Measurements from ENCODE around the gene KNCN.

KNCN gene

DNA sequence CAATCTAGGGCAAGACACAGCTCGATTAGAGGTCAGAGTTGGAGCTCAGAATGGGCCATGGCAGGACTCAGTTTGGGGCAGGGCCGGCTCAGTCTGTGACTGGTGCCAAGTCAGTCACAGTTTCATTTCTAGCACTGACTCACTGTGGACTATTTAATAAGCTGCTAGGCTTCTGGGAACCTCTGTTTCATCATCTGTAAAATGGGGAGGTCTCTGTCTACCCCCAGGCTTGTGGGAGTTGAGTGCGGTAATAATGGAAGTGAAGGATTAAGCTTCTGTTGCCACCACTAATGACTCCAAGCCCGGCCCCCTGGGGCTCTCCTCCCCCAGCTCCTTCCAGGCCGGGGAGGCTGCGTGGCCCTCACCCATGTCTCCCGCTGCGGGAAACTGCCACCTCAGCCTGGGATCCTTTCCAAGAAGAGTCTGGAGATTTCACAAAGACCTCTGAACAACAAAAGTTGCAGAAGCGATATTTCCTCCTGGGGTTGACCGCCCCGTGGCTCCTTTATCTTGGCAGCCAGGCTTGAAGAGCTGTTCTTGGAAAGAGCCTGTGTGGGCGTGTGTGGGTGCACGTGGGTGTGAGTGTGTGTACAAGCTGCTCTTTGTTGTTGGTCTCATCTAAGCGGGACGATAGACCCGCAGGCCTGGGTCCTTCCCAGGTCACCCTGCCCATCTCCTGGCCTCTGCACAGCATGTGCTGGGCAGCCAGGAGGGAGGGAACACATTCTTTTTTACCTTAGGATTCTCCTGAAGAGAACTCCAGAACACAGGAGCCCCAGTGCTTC, 29.1 kb downstream of the KNCN start:
- DNase-seq: peak; percentile 28 to 33

DNA sequence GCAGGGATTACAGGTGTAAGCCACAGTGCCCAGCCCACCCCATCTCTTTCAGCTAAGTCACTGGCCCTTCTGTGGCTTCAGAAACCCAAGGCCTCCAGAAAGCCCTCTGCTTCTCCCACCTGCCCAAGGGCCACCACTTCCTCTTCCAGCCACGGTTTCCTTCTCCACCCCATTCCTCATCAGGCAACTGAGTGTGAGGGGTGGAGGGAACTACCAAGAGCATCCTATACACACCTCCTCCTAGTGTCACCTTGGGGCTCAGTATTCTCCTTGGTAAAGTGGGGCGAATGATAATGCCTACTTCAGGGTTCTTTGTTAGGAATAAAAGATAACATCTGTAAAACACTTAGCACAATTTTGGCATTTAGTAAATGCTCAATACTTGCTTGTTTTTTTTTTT, 30.0 kb downstream of the KNCN start:
- DNase-seq: no peak

DNA sequence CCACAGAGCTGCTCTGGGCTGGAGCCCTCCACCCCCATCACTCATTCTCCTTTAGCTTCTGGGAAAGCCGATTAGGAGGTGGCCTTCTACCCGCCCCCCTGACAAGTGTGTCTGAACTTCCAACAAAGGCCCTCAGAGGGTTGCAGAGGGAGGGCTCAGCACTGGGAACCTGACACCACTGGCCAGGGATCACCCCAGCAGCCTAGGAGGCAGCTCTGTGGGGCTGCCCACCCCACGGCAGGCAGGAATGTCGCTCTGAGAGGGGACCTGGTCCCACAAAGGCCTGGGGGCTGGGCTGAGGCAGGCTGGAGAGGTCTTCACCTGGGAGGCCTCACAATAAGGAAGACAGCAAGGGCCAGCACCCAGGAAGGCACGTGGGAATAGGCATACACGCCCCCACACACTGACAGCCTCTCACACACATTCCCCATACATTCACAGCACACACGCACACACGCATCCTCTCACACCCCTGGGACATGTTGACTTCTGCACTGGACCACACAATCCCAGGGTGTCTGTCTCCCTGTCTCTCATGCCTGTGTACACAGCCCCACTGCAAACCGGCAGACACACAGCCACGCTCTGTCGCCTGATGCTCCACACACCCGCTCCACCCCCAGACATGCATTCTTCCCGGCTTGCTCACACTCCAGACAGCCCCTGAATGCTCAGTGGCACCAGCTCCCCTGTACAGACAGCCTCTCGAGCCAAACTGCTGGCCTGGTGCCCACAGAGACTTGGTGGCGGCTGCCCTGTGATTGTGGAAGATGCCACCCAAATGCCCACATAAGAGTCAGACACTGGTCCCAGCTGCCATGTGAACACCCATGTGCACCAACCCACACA, 31.2 kb downstream of the KNCN start:
- DNase-seq: no peak

DNA sequence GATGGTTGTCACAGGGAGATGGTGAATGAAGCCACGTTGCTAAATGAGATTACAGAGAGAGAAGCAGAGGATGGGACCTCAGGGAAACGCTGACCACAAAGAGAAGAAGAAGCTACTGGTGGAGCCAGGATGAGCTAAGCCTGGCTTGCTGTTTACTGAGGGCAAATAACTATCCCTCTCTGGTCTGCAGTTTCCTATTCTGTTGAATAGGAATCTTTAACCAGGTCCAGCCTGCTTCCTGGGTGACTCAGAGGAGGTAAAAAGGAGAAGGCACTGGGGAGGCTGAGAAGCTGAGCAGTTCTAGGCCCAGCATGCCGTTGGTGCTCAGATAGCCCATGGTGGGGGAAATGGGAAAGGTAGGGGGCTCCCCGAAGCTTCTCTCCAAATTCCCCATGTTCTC, 32.2 kb downstream of the KNCN start:
- no peak for DNase-seq

DNA sequence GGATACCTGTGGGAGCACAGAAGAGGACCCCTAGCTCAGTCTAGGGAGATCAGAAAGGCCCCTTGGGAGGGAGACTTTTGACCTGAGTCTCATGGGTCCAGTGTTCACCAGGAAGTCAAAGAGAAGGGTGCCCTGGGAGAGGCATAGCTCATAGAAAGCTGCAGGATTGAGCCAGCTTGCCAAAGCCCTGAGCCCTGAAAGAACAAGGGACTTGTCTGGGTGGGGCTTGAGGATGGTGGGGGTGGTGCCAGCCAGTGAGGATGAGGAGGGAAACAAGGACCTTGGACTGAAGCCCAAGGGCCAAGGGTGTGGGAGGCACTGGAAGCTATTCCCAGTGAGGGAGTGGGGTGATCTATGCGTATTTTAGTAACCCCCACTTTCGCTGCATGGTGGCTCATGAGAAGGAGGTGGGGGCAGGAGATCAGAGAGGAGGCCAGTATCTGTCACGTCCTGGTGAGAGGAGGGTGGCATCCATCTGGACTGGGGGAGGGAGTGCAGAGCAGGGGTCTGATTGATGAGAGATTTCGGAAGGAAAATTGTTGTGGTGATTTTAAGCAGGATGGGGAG, 33.4 kb downstream of the KNCN start:
- no peak for DNase-seq

DNA sequence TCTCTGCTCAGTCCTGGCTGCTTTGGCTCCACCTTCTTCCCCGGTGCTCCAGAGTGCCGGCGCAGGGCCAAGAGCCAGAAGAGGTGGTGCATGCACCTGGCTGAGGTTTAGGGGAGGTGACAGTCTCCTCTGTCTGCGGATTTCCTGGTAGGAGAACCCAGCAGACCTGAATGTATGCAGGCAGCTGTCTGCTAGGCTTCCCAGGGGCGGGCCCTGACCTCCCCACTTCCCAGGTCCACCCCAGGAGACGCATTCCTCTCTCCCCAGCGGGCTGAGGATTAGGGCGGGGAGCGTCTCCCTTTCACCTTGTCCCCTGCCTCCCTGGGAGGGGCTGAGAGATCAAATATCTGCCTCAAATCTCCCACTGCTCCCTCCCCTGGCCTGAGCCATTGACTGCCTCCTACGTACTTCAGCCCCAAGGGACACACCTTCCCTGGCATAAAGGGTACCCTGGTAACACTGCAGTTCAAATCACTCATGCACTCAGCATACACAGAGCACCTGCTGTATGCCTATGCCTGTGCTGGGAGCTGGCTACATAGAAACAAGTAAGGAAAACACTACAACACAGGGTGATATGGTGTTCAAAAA, 34.3 kb downstream of the KNCN start:
- no peak for DNase-seq

DNA sequence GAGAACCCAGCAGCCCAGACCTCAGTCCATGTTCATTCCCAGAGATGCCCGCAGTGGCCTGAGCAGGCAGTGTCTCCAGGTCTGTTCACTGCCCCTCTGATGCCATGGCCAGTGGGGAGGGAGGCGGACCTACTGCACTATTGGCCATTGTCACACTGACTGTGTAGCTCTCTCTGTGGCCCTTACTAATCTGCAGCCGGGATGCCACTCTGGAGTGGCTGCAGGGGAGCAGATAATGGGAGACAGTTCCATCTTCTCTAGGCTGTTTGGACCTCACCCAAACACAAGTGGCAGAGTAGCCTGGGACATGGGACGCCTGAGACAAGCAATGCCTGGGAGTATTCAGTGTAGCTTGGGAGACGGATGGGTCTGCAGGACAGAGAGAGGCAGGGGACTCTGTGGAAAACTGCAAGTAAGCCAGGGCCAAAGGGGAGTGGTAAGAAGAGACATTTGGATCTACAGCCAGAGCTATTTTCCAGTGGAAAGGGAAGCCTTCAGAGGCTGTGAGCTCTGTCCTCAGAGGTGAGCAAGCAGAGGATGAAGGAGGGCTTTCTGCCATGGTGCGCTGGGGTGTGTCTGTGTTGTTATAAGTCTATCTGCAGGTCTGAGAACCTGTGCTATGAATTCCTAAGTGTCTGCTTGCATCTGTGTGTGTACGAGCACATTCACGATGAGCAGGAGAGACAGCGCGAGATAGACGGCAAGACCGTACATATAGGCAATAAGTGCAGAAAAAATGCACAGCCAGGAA, 35.1 kb downstream of the KNCN start:
- no peak for DNase-seq

DNA sequence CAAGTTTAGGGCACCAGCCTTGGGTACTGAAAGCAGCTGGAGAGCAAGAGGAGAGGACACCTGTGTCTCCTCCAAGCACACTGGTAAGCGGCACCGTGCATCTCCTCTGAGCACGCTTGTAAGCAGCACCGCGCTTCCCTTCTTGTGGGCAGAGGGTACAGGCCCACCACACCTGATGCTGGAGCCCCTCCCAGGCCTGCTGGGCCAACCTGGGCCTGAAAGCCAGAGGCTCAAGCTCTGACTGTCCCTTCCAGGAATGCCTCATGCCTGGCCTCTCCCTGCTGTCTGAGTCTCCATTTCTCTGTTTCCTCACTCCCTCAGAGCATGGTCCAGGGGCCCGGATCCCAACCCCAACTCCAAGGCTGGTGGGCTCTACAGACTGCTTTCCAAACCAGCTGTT, 35.9 kb downstream of the KNCN start:
- DNase-seq: no peak

DNA sequence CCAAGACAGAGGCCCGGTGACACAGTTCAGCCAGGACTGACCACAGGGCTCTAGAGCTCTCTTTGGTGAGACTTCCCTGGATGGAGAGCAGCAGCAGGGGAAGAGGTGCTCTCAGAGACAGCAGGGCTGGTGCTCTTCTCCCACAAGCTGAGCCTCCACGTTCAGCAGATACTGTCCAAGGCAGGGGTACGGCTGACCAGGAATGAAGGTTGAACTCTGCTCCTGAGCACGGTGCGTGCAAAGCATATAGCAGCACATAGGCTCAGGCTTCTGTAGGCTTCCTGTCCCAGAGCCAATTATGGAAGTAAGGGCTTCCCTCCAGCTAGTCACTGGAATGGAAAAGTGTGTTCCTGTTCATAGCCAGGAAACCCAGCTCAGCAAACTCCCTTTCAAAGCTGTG, 37.9 kb downstream of the KNCN start:
- no peak for DNase-seq

DNA sequence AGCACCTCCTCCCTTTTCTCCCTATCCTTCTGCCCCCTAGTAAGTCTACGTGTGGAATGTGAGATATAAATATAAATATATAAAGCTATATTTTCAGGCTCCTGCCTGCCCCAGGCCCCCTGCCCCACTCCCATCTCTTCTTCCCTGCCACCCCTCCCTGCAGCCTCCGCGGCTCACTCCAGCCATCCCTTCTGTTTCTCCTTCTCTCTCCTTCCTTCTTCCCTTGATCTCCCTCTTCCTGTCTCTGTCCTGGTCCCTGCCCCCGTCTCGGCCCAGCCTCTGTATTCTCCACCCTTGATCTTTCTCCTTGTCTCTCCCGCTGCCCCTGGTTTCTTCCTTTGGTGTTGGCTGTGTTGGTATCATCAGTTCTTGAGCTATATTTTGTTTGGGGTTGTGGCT, 38.7 kb downstream of the KNCN start:
- no peak for DNase-seq

DNA sequence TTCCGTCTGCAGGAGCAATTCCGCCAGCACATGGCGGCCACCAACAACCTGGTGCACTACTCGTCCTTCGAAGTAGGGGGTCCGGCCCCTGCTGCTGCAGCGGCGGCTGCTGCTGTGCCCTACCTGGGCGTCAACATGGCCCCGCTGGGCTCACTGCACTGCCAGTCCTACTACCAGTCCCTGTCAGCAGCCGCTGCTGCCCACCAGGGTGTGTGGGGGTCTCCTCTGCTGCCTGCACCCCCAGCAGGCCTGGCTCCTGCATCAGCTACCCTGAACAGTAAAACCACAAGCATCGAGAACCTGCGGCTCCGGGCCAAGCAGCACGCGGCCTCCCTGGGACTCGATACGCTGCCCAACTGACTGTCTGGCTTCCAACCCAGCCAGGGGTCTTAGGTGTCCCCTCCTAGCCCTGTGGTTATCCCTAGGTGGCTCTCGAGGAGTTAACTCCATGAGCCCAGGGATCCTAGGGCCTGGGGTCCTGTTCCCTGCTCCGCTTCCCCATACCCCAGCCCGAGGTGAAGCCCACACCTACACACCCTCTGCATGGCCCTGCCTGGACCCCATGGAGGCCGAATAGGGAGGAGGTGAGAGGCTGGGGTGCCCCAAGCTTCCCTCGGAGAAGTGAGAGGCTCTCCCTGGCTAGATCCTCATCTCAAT, 39.2 kb downstream of the KNCN start:
- no peak for DNase-seq

DNA sequence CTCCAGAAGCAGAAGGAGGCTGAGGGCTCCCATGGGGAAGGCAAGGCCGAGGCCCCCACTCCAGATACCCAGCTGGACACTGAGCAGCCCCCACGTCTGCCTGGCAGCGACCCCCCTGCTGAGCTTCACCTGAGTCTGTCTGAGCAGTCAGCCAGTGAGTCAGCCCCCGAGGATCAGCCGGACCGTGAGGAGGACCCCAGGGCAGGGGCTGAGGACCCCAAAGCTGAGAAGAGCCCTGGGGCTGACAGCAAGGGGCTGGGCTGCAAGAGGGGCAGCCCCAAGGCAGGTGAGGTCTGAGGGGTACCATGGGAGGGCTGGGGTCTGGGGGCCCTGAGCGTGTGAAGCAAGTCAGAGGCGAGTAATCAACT, 40.5 kb downstream of the KNCN start:
- no peak for DNase-seq

DNA sequence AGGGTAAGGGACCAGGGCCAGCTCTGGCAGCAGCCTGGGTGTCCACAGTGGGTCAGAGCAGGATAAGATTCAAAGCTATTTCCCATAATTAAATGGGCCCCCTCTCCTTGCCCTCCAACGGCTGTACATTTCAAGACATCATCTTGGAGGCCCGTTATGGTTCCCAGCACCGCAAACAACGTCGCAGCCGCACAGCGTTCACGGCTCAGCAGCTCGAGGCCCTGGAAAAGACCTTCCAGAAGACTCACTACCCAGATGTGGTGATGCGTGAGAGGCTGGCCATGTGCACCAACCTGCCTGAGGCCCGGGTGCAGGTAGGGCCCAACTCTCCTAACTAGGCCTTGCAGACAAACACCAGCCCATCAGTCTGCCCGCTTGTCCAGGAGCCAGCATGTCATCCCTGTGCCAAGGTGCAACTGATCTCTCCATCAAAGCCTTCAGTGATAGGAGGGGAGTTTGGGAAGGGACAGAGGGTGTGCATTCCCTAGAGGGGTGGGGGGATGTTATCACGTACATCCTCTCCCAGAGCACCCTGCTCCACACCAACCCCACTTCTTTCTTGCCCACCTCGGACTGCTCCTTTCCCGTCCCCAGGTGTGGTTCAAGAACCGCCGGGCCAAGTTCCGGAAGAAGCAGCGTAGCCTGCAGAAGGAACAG, 41.0 kb downstream of the KNCN start:
- DNase-seq: no peak

DNA sequence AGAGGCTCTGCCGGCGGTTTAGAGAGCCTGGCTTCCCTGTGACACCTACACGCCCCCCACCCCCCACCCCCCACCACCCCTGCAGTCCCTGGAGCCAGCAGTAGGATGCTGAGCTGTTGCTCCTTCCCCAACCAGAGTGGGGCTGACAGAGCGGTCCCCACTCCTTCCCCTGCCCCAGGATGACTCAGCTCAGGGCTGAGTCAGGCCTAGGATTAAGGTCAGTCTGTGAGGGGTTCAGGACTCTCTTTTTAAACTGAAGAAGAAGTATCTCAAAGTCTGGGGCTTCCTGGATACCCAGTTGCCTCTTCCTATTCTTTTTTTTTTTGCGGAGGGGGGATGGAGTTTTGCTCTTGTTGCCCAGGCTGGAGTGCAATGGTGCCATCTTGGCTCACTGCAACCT, 42.7 kb downstream of the KNCN start:
- no peak for DNase-seq

DNA sequence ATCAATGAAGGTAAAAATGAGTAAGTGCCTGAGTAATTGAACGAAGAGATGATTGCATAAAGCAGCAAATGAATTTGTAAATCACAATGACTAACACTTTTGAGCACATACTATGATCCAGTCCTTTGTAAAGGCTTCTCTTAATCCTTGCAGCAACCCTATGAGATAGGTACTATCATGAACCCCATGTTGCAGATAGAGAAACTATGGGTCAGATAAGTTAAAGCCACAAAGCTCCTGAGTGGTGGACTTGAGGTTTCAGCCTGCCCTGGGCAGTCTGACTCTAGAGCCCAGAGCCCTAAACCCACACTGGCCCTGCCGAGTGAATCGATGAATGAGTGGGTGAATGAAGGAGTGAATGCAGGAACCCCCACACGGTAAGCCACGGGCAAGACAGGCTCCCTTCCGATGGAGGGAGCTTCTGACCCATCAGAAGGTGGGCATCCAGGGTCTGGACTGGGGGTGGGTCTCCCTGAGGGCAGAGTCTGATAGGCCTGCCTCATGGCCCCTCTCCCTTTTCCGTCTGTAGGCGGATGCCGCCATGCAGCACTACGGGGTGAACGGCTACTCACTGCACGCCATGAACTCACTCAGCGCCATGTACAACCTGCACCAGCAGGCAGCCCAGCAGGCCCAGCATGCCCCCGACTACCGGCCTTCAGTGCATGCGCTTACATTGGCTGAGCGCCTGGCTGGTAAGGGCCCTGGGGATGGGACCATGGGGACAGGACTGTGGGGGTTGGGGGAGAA, 44.8 kb downstream of the KNCN start:
- no peak for DNase-seq

DNA sequence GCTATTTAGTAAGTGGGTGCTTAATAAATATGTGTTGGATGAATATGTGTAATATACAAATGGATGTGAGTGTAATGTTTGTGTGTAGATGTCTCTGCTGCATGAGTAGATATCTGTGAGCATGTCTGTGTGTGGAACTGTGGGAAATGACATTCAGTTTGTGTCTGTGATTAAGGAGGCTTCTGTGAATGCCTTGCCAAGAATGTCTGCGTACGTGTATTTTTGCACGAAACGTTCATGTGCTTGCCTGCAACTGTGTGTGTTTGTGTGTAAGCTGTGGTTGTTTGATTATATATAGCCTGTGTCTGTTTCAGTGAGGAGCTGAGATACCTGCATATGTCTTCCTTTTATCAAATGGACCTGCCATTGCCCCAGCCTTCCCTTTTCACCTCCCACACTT, 48.0 kb downstream of the KNCN start:
- DNase-seq: no peak

DNA sequence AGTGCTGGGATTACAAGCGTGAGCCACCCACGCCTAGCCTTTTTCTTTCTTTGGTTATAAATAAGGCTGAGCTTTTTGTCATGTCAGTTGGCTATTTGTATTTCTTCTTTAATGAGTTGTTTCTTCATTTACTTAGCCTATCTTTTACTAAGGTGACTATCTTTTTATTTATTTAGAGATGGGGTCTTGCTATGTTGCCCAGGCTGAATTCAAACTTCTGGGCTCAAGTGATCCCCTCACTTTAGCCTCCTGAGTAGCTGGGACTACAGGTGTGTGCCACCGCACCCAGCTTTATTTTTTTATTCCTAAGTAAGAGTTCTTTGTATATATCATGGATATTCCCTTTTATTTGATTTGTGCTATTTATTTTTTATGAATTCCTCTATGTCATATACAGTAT, 49.9 kb downstream of the KNCN start:
- DNase-seq: no peak

DNA sequence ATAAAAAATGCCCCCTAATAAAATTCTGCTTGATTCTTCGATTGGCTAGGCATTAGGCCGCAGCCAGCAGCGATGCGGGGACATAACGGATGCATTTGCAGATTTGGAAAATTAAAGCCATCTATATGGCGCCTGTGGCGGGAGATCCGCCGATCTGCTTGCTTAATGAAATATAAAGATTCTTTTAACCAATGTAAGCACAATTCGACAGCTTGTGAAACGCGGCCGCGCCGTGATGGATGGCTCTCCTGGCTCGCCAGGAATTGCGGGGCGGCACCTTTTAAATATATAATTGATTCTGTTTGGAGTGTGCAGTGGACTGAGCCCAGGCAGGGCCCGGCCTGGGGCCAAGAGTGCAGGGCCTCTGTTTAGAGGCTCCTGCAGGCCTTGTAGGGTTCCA, 53.8 kb downstream of the KNCN start:
- DNase-seq: no peak

DNA sequence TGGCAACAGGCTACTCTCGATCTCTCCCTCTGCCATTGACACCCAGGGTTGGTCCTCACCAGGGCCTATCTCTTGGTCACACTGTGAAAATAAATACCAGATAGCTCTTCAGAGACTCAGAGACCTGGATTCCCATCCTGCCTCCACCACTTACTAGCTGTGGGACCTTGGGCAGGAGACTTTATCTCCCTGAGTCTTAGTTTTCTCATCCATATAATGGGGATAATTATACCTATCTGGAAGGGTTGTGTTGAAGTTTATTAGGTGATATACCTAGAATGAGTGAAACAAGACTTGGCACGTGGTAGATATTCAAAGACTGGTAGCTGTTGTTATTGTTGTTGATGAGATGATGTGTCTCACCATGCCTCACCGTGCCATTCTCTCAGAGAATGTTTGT, 54.4 kb downstream of the KNCN start:
- DNase-seq: no peak

DNA sequence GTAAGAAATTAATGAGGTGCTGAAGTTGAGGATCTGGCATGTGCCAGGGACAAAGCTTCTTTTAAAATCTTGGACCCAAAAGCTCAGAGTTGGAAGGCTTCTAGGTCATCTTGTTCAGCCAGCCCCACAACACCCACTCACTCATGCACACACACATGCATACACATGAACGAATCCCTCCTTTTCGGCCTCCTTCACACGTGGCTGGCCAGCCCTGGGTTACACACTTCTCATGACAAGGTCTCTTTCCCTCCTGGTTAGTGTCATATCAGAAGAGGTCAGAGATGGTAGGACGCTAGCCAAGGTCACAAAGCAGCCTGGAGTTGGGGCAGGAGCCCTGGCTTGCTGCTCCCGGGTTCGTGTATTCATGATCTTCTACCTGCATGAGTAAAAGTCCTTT, 54.9 kb downstream of the KNCN start:
- no peak for DNase-seq

DNA sequence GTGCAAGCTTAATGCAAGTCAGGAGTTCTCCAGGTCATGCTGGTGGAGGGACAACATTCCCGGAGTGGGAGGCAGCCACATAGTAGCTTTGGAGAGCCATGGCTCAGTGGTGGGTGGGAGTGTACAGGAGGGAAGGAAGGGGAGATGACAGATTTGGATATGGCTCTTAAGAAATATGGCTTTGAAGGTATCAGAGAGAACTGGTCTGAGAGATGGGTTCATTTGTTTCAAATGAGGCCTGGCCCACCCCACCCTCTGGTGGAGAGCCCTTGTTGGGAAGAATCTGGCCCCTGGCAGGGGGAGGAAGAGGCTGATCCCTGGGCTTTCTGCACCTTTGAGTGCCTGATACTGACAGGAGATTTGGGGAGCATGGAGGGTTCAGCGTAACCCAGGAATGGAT, 55.7 kb downstream of the KNCN start:
- no peak for DNase-seq

Data from stimulated activated CD4-positive, alpha-beta T cell treated with anti-CD3 and anti-CD28 coated beads, Interleukin-2, amount 100 ng/mL, for 48 hours (primary cell).